Thyroid gland (tissue), 4 donors: ENCODE measurements around the gene WASF3.
A peak's percentile ranks its signal among the peaks of the same experiment; 100 is the strongest.

Experiments used
- POLR2A ChIP-seq, 2 donors: fragments of 450-650 bp; IDR thresholded peaks; one replicate each; pipeline ENCODE4 v1.6.1; 2017; ENCODE audit warnings: antibody characterized with exemption in 2 of 2, mild to moderate bottlenecking in 2 of 2, moderate library complexity in 1 of 2
- TF ChIP-seq, protein P1 (sequence below), 6 experiments: fragments of 200-600 bp in 3 of 6; fragments of 450-650 bp in 3 of 6; sonication (generic) in 3 of 6; IDR thresholded peaks; one replicate each; pipeline ENCODE4 v1.5.1; 2016 to 2019; ENCODE audit warnings: antibody characterized with exemption in 6 of 6, mild to moderate bottlenecking in 2 of 6, inconsistent platforms in 1 of 6, moderate library complexity in 1 of 6

DNA sequence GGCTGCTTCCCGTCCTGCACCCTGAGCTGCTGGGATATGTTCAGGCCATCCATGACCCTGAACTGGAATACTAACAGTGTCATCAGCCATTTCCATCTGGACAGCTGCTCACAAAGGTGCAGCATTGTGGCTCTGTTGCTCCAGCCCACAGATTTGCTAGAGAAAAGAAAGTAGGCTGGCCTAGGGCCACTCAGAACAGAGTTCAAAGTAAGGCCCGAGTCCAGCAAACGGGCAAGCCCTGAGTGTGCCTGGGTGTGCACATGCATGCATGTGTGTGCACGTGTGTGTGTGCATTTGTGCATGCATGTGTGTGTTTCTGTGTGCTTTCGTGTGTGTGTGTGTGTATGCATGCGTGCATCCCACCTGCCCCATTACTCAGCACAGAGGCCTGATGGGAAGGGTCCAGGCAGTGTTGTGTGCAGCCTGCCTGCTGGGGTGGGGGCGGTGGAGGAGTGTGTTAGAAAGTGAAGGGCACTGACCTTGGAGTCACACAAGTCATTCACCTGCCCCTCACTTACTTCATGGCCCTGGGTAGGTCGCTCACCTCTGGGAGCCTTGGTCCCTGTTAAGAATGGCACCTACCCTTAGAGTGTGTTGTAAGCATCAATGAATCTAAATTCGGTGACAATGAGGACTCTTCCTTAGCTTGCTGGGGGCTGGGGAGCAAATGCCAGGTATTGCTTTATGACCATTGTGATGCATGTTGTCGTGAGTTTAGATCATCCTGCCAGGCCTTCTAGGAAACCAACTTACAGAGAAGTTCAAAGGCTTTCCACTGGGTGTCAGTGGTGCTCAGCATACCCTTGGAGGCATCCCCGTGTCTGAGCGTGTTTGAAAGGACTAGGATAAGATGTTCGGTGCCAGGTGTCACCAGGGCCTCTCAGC is 149.9 kb downstream of the WASF3 start:
- no peak for TF ChIP-seq POLR2A (IDR thresholded peaks at IDR 0.05)
- TF ChIP-seq, protein P1, sequence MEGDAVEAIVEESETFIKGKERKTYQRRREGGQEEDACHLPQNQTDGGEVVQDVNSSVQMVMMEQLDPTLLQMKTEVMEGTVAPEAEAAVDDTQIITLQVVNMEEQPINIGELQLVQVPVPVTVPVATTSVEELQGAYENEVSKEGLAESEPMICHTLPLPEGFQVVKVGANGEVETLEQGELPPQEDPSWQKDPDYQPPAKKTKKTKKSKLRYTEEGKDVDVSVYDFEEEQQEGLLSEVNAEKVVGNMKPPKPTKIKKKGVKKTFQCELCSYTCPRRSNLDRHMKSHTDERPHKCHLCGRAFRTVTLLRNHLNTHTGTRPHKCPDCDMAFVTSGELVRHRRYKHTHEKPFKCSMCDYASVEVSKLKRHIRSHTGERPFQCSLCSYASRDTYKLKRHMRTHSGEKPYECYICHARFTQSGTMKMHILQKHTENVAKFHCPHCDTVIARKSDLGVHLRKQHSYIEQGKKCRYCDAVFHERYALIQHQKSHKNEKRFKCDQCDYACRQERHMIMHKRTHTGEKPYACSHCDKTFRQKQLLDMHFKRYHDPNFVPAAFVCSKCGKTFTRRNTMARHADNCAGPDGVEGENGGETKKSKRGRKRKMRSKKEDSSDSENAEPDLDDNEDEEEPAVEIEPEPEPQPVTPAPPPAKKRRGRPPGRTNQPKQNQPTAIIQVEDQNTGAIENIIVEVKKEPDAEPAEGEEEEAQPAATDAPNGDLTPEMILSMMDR (IDR thresholded peaks at IDR 0.05), result peak in 3 of 6 experiments; percentile 22 to 36 (median 27)
